Gastroesophageal sphincter (tissue), 3 donors: ENCODE data around the gene ARSK.

Experiments used
- CTCF ChIP-seq, 4 experiments: fragments of 200-600 bp in 2 of 4; fragments of 450-650 bp in 2 of 4; sonication (generic) in 1 of 4; IDR thresholded peaks; one replicate each; pipeline ENCODE4 v1.5.1; 2017 to 2019; ENCODE audit warnings: antibody characterized with exemption in 4 of 4, mild to moderate bottlenecking in 2 of 4, moderate library complexity in 2 of 4
- EP300 ChIP-seq: sonication (generic); formaldehyde crosslinking; IDR thresholded peaks from one replicate; pipeline ENCODE4 v1.6.1; 2017; ENCODE audit warnings: antibody characterized with exemption, mild to moderate bottlenecking
- POLR2A ChIP-seq, 2 donors: fragments of 450-650 bp; IDR thresholded peaks; one replicate each; pipeline ENCODE4 v1.6.1; 2017; ENCODE audit warnings: antibody characterized with exemption in 2 of 2, mild to moderate bottlenecking in 2 of 2, moderate library complexity in 1 of 2
- POLR2AphosphoS5 ChIP-seq: sonication (generic); formaldehyde crosslinking; IDR thresholded peaks from one replicate; pipeline ENCODE4 v1.6.1; 2017; ENCODE audit warnings: antibody characterized with exemption

DNA sequence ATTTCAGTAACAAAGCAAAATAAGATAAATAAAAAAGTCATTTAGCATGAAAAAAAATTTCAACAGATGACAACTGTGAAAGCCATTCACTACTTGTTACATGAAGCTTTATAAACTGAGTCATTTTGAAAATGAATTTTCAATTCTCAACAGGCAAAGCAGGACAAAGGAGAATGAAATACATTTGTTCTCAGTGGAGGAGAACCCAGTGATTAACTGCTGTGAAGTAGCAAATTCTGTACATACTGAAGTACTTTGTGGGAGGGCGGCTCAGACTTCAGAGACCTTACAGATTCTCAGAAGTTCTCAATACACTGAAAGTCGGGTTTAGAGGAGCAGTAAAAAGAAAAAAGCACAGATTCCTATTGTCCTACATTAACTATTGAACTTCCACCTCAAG, 21.8 kb upstream of the ARSK start:
- TF ChIP-seq EP300 (no peak), POLR2A (IDR thresholded peaks at IDR 0.05) (no peak), CTCF (IDR thresholded peaks at IDR 0.05) (no peak), POLR2AphosphoS5 (no peak)
